Memory B cell (primary cell): ENCODE results near the gene TPCN1.

ENCODE experiments used
- ATAC-seq: fragments of 150-1000 bp; cut with Tn5 transposase; 2 replicates; pipeline ENCODE4 v1.10.0; 2021; ENCODE audit warnings: low read depth, mild to moderate bottlenecking, moderate library complexity
- DNase-seq, 2 donors: peaks; one replicate each; pipeline ENCODE4 v3.0.0; 2022; ENCODE audit warnings: low spot score in 2 of 2
- H3K27ac Mint-ChIP-seq: one replicate; pipeline ENCODE4 v1.8.0; 2022; ENCODE audit warnings: mild to moderate bottlenecking, moderate library complexity, mixed read lengths
- H3K27me3 Mint-ChIP-seq: one replicate; pipeline ENCODE4 v1.8.0; 2022; ENCODE audit warnings: mixed read lengths
- H3K36me3 Mint-ChIP-seq: one replicate; pipeline ENCODE4 v1.8.0; 2022; ENCODE audit warnings: mild to moderate bottlenecking, mixed read lengths
- H3K4me1 Mint-ChIP-seq: one replicate; pipeline ENCODE4 v1.8.0; 2022; ENCODE audit warnings: mixed read lengths
- H3K4me3 Mint-ChIP-seq: one replicate; pipeline ENCODE4 v1.8.0; 2022; ENCODE audit warnings: mild to moderate bottlenecking, moderate library complexity, mixed read lengths
- H3K9me3 Mint-ChIP-seq: one replicate; pipeline ENCODE4 v1.8.0; 2022; ENCODE audit warnings: mixed read lengths

Gene TPCN1

DNA sequence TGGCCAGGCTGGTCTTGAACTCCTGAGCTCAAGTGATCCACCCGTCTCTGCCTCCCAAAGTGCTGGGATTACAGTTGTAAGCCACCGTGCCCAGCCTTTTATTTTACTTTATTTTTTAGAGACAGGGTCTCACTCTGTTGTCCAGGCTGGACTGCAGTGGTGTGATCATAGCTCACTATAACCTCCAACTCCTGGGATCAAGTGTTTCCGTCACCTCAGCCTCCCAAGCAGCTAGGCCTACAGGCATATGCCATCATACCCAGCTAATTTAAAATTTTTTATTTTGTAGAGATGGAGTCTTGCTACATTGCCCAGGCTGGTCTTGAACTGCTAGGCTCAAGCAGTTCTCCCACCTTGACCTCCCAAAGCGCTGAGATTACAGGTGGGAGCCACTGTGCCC is 3.7 kb downstream of the TPCN1 start:
- Mint-ChIP-seq H3K4me3 (no peak overlapping the region), H3K27me3 (no peaks in the 10 kb centered on the region), H3K4me1 (peaks cover 26% of the 10 kb centered on the region), H3K27ac (no peak overlapping the region), H3K9me3 (no peaks in the 10 kb centered on the region), H3K36me3 (peaks cover 8% of the 10 kb centered on the region)
- ATAC-seq: no peak
- no peak for DNase-seq

- no peaks in the 10 kb centered on the region for H3K9me3 Mint-ChIP-seq
- H3K27me3 Mint-ChIP-seq: no peaks in the 10 kb centered on the region
- H3K27ac Mint-ChIP-seq: no peak overlapping the region
- H3K36me3 Mint-ChIP-seq: peaks cover 9% of the 10 kb centered on the region
- no peak overlapping the region for H3K4me3 Mint-ChIP-seq
- DNase-seq (no peak), ATAC-seq (no peak)
- H3K4me1 Mint-ChIP-seq: peaks cover 29% of the 10 kb centered on the region
These were observed 5.7 kb downstream of the TPCN1 start for GRCh38 chr12:113226696-113227568.

- ATAC-seq (no peak), DNase-seq (no peak)
- Mint-ChIP-seq H3K9me3 (no peaks in the 10 kb centered on the region), H3K4me1 (peaks cover 25% of the 10 kb centered on the region), H3K27me3 (no peaks in the 10 kb centered on the region), H3K27ac (peak overlapping the region; percentile 82), H3K4me3 (no peak overlapping the region), H3K36me3 (peaks cover 9% of the 10 kb centered on the region)
These were observed 6.6 kb downstream of the TPCN1 start for GRCh38 chr12:113227686-113228391.

DNA sequence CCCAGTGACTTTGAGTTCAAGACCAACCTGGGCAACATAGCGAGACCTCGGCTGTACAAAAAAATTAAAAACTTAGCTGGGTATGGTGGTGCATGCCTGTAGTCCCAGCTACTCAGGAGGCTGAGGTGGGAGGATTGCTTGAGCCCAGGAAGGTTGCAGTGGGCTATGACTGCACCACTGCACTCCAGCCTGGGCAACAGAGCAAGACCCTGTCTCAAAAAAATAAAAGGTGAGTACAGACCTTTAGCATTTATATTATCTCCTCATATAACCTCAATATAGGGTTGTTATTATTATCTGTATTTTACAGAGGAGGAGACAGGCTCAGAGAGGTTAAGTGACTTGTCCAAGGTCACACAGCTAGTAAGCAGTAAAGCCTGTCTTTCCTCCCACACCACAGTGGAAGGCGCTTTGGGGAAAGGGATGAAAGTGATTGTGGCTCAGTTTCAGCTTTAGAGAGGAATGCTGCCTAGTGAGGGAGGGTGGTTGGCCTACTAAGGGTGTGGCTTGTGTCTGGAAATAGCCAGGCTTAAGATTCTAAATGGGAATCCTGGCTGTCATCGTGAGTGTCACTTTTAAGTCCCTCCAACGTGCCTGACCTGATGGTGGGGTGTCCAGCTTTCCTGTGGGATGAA is 7.2 kb downstream of the TPCN1 start:
- Mint-ChIP-seq H3K4me1 (peaks cover 26% of the 10 kb centered on the region), H3K4me3 (no peak overlapping the region), H3K27ac (peak overlapping the region; percentile 82), H3K9me3 (no peaks in the 10 kb centered on the region), H3K36me3 (peaks cover 11% of the 10 kb centered on the region), H3K27me3 (no peaks in the 10 kb centered on the region)
- ATAC-seq (no peak), DNase-seq (no peak)

GRCh38 chr12:113230315-113231234 is 9.3 kb downstream of the TPCN1 start:
- Mint-ChIP-seq H3K9me3 (no peaks in the 10 kb centered on the region), H3K4me1 (peaks cover 29% of the 10 kb centered on the region), H3K36me3 (peaks cover 12% of the 10 kb centered on the region), H3K4me3 (no peak overlapping the region), H3K27ac (peak overlapping the region; percentile 82), H3K27me3 (no peaks in the 10 kb centered on the region)
- ATAC-seq: no peak
- no peak for DNase-seq

- Mint-ChIP-seq H3K36me3 (peaks cover 15% of the 10 kb centered on the region), H3K27me3 (no peaks in the 10 kb centered on the region), H3K4me1 (peaks cover 31% of the 10 kb centered on the region), H3K27ac (no peak overlapping the region), H3K4me3 (no peak overlapping the region), H3K9me3 (no peaks in the 10 kb centered on the region)
- ATAC-seq (no peak), DNase-seq (no peak)
These were observed 10.2 kb downstream of the TPCN1 start for GRCh38 chr12:113231235-113232088.

GRCh38 chr12:113232089-113232839 is 11.0 kb downstream of the TPCN1 start:
- DNase-seq: no peak
- Mint-ChIP-seq H3K36me3 (peaks cover 15% of the 10 kb centered on the region), H3K9me3 (no peaks in the 10 kb centered on the region), H3K27ac (no peak overlapping the region), H3K4me1 (peaks cover 31% of the 10 kb centered on the region), H3K27me3 (no peaks in the 10 kb centered on the region), H3K4me3 (peak overlapping the region; percentile 37)
- no peak for ATAC-seq

GRCh38 chr12:113232840-113233585 is 11.7 kb downstream of the TPCN1 start:
- H3K9me3 Mint-ChIP-seq: no peaks in the 10 kb centered on the region
- peaks cover 30% of the 10 kb centered on the region for H3K4me1 Mint-ChIP-seq
- no peaks in the 10 kb centered on the region for H3K27me3 Mint-ChIP-seq
- H3K36me3 Mint-ChIP-seq: peaks cover 11% of the 10 kb centered on the region
- H3K27ac Mint-ChIP-seq: peak overlapping the region; percentile 73
- peak; percentile 80 to 82 for DNase-seq
- peak; percentile 88 for ATAC-seq
- H3K4me3 Mint-ChIP-seq: peak overlapping the region; percentile 85

GRCh38 chr12:113233967-113234366 is 12.7 kb downstream of the TPCN1 start:
- Mint-ChIP-seq H3K4me1 (peaks cover 26% of the 10 kb centered on the region), H3K27ac (peak overlapping the region; percentile 77), H3K36me3 (peaks cover 9% of the 10 kb centered on the region), H3K27me3 (no peaks in the 10 kb centered on the region), H3K9me3 (no peaks in the 10 kb centered on the region), H3K4me3 (no peak overlapping the region)
- DNase-seq (no peak), ATAC-seq (no peak)

GRCh38 chr12:113234483-113234882 is 13.2 kb downstream of the TPCN1 start:
- peaks cover 25% of the 10 kb centered on the region for H3K4me1 Mint-ChIP-seq
- no peaks in the 10 kb centered on the region for H3K9me3 Mint-ChIP-seq
- H3K36me3 Mint-ChIP-seq: peaks cover 9% of the 10 kb centered on the region
- ATAC-seq (no peak), DNase-seq (no peak)
- peak overlapping the region; percentile 77 for H3K27ac Mint-ChIP-seq
- H3K27me3 Mint-ChIP-seq: no peaks in the 10 kb centered on the region
- no peak overlapping the region for H3K4me3 Mint-ChIP-seq

DNA sequence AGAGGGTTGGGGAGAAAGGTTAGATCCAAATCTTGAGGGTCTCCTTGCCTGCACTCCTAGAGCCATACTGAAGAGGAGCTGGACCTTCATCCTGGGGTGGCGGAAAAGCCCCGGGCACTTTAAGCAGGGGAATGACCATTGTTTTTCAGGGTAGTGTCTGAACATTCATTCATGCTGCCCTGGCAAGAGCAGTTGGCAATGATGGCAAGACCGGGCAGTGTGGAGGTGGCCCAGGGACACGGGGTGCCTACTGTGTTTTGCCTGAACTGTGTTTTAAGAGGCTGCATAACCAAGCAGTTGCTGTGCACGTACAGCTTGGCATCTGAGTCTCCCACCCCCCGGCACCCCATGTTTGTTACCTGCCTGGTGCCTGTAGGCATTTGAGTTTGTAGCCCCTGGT is 14.7 kb downstream of the TPCN1 start:
- H3K4me3 Mint-ChIP-seq: no peak overlapping the region
- no peak overlapping the region for H3K27ac Mint-ChIP-seq
- peaks cover 28% of the 10 kb centered on the region for H3K4me1 Mint-ChIP-seq
- no peak for ATAC-seq
- peaks cover 8% of the 10 kb centered on the region for H3K36me3 Mint-ChIP-seq
- no peak for DNase-seq
- H3K9me3 Mint-ChIP-seq: no peaks in the 10 kb centered on the region
- H3K27me3 Mint-ChIP-seq: no peaks in the 10 kb centered on the region
